Measurements from ENCODE around the gene GALNT2.

GALNT2 gene

DNA sequence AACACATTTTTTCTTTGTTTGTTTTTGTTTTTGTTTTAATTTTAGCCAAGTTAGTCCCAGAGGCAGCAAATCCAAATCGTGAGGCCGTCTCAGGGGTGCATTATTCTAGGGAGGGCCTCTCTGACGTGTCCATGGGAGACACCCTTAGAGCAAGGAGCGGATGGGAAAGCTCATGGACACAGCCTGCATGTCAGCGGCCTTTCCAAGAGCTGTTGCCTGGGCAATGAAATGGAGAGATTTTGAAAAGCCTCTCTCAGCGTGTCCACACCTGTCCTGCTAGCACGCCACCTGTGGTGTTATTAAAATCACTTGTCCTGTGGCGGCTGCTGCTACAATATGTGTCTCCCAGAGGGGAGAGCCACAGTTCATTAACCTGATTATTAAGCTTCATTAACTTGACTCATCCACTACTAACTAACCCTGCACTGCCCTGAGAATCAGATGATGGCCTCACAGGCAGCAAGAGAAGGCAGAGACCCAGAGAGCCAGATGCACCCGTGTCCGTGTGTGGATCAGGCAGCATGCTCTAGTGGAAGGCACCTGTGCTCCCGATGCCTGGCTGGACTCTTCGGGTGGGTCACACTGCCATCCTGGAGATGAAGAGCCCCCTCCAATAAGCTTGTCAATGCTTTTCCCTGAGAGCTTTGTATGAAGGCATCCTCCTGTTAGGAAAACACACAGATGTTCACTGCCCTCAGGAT is 225.8 kb downstream of the GALNT2 start:
- no peak overlapping the region for H3K4me3 ChIP-seq (ENCODE audit: low read depth, low read length)
- no peak for TF ChIP-seq CTCF (IDR thresholded peaks at IDR 0.05; ENCODE audit: control insufficient read depth, extremely low read depth, insufficient read depth)
- no peak for DNase-seq (ENCODE audit: low read depth)

DNA sequence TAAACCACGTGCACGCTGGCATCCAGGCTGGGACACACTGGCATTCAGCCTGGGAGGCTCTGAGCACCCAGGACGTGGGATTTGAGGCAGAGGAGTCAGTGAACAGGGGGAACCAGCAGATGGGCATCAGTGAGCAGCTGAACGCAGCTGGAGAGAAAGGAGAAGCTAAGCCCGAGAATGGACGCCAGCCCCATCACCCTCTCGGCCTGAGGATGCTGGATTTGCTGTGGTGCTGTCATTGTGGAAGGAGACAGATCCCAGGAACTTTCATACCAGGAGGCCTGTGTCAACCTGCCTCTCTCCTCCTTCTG is 226.3 kb downstream of the GALNT2 start:
- H3K4me3 ChIP-seq (ENCODE audit: low read depth, low read length), result no peak overlapping the region
- DNase-seq (ENCODE audit: low read depth), result no peak
- no peak for TF ChIP-seq CTCF (IDR thresholded peaks at IDR 0.05; ENCODE audit: control insufficient read depth, extremely low read depth, insufficient read depth)

- no peak for TF ChIP-seq CTCF (IDR thresholded peaks at IDR 0.05; ENCODE audit: control insufficient read depth, extremely low read depth, insufficient read depth)
- H3K4me3 ChIP-seq (ENCODE audit: low read depth, low read length), result no peak overlapping the region
- no peak for DNase-seq (ENCODE audit: low read depth)
Observed at GRCh38 chr1:230295367-230295766, 228.3 kb downstream of the GALNT2 start.

GRCh38 chr1:230299191-230300006 is 232.4 kb downstream of the GALNT2 start:
- H3K4me3 ChIP-seq (ENCODE audit: low read depth, low read length), result no peak overlapping the region
- no peak for TF ChIP-seq CTCF (IDR thresholded peaks at IDR 0.05; ENCODE audit: control insufficient read depth, extremely low read depth, insufficient read depth)
- DNase-seq (ENCODE audit: low read depth), result no peak

DNA sequence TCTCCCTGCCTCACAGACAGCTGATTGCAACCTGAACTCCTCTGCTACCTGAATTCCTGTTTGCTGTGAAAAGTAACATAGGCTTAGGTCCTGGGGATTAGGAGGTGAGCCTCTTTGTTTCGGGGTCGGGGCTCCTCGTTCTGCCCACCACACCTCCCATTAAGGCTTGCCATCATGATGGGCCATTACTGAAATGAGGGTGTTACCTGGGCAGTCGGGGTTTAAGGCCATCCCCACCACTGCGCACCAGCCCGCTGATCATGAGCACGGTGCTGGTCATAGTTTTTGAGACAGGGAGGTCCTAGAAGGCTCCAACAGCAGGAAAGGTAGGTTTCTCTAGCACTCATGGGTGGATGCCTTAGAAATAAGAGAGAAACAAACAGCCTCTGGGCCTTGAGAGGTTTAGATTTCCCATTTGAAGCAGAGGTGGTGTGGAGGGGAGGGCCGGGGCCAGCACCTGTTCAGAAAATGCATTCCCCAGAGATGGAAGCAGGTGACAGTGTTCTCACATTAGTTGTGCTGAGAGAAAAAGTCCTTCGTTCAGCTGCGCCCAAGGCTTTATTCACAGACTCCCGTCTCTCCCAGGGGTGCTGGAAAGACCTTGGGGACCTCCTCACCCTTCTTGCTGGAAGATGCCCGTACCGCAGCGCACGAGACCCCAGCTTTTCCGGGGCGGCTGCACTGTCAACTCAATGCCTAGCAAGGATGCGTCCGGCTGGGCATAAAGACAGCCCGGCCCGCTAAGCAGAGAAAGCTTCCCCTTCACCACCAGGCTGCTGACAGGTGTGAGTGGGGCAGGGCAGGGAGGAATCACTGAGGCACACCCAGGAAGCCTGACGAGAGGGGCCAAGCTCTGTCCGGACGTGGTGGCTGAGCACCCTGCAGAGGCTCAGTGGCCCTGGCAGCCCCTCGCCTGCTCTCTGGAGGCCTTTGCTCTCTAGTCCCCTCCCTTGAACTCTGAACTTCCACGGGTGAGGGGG is 233.6 kb downstream of the GALNT2 start:
- H3K4me3 ChIP-seq (ENCODE audit: low read depth, low read length), result no peak overlapping the region
- no peak for TF ChIP-seq CTCF (IDR thresholded peaks at IDR 0.05; ENCODE audit: control insufficient read depth, extremely low read depth, insufficient read depth)
- no peak for DNase-seq (ENCODE audit: low read depth)

GRCh38 chr1:230301322-230301721 is 234.3 kb downstream of the GALNT2 start:
- no peak overlapping the region for H3K4me3 ChIP-seq (ENCODE audit: low read depth, low read length)
- no peak for DNase-seq (ENCODE audit: low read depth)
- TF ChIP-seq CTCF (IDR thresholded peaks at IDR 0.05; ENCODE audit: control insufficient read depth, extremely low read depth, insufficient read depth), result no peak
